ENCODE data around the gene ACACA.

ACACA gene

DNA sequence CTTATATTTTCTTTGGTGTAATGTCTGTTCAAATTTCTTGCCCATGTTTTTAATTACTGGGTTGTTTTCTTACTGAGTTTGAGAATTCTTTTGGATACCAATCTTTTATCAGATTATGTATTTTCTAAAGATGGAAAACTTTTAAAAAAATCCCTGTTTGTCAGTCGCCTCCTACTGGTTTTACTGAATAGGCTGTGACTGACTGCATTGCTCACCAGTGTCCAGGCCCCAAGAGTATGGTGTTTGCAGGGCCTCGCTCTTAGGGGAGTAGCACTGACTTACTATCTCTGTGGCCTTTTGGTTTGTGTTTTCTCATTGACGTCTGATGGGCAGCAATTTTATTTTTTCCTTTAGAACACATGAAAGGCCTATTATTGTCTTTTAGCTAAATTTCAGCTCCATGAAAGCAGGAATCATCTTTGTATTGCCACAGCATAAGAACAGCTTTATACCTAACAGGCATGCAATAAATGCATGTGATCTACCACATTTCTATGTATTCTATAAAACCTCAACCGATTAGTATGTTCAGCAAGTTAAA, 269.5 kb downstream of the ACACA start:
- no peak for DNase-seq (ENCODE audit: low spot score in 2 of 2)
- H3K27me3 Mint-ChIP-seq, result no peaks in the 10 kb centered on the region
- peaks cover 4% of the 10 kb centered on the region for H3K36me3 Mint-ChIP-seq (ENCODE audit: insufficient read depth)
- ATAC-seq (replicated peaks; ENCODE audit: extremely low read depth, poor library complexity, severe bottlenecking), result no peak
- no peak overlapping the region for H3K4me3 Mint-ChIP-seq
- no peaks in the 10 kb centered on the region for H3K4me1 Mint-ChIP-seq
- H3K9me3 Mint-ChIP-seq, result no peaks in the 10 kb centered on the region
- no peak overlapping the region for H3K27ac Mint-ChIP-seq (ENCODE audit: low read depth)

GRCh38 chr17:37135576-37135975, 271.1 kb downstream of the ACACA start:
- no peak for ATAC-seq (replicated peaks; ENCODE audit: extremely low read depth, poor library complexity, severe bottlenecking)
- H3K27me3 Mint-ChIP-seq, result no peaks in the 10 kb centered on the region
- no peak overlapping the region for H3K27ac Mint-ChIP-seq (ENCODE audit: low read depth)
- H3K36me3 Mint-ChIP-seq (ENCODE audit: insufficient read depth), result peaks cover 2% of the 10 kb centered on the region
- no peak for DNase-seq (ENCODE audit: low spot score in 2 of 2)
- no peak overlapping the region for H3K4me3 Mint-ChIP-seq
- H3K4me1 Mint-ChIP-seq, result no peaks in the 10 kb centered on the region
- no peaks in the 10 kb centered on the region for H3K9me3 Mint-ChIP-seq

DNA sequence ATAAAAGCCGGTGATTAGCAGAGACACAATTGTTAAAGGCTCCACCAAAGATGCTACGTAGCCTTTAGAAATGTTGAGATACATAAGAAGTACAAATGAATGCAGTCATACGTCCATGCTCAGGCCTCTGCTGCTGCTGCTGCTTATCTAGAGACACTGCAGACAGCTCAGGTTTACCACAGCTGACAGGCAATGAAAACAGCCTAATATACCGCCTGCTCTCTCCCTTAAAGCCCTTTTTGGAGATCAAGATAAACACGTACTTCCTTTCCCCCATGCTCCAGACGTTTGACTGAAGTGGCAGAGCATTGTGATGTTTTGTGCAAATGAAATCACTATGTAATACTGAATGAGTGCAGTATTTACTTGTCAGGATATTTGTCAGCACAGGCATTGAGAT, 272.6 kb downstream of the ACACA start:
- DNase-seq (ENCODE audit: low spot score in 2 of 2) (no peak), ATAC-seq (replicated peaks; ENCODE audit: extremely low read depth, poor library complexity, severe bottlenecking) (no peak)
- Mint-ChIP-seq H3K27me3 (no peaks in the 10 kb centered on the region), H3K4me1 (no peaks in the 10 kb centered on the region), H3K9me3 (no peaks in the 10 kb centered on the region), H3K36me3 (ENCODE audit: insufficient read depth) (no peaks in the 10 kb centered on the region), H3K4me3 (no peak overlapping the region), H3K27ac (ENCODE audit: low read depth) (no peak overlapping the region)

- DNase-seq (ENCODE audit: low spot score in 2 of 2), result no peak
- no peak for ATAC-seq (replicated peaks; ENCODE audit: extremely low read depth, poor library complexity, severe bottlenecking)
- Mint-ChIP-seq H3K4me1 (no peaks in the 10 kb centered on the region), H3K27ac (ENCODE audit: low read depth) (no peak overlapping the region), H3K9me3 (no peaks in the 10 kb centered on the region), H3K4me3 (no peak overlapping the region), H3K36me3 (ENCODE audit: insufficient read depth) (peaks cover 2% of the 10 kb centered on the region), H3K27me3 (no peaks in the 10 kb centered on the region)
Observed at GRCh38 chr17:37133136-37133535, 273.5 kb downstream of the ACACA start.

DNA sequence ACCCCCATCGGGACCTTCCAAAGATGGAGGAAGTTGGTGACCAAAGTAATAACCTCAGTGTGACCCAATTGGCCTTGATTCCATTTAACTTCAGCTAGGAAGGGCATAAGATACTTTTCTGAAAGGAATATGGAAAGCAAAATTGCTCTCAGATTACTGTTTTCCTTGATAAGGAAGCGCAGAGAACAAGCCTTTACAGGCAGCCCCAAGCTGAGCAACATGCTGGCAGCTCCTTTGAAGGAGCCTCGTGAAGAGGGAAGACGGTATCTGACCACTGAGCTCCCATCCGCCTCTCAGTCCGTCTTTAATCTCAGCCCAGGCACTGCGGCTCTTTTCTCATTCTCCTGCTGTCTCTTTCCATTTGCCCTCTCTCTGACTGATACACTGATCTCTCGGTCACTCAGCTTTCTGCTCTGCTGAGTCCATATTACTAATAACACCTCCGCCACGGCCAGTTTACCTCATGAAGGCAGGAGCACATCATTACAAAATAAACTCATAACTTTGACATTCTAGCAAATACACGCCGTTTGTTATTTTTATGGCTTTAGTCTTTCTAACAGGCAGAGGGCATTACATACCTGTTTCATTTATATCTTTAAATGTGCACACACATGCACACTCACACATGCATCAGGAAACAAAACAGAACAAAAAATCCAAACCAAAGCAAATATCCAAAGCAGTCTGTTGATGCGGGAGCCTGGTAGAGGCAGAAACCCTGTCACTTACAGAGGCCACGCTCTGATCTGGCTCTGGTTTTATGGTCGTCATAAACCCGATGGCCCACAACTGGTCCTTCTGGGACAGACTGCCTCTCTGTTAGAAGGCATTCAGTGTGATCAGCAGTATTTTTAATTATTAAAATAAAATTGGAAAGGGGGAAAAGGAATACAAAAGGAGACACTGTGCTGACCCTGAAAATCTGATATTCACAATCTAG, 274.7 kb downstream of the ACACA start:
- ATAC-seq (replicated peaks; ENCODE audit: extremely low read depth, poor library complexity, severe bottlenecking) (no peak), DNase-seq (ENCODE audit: low spot score in 2 of 2) (no peak)
- Mint-ChIP-seq H3K27ac (ENCODE audit: low read depth) (no peak overlapping the region), H3K4me1 (no peaks in the 10 kb centered on the region), H3K4me3 (no peak overlapping the region), H3K9me3 (no peaks in the 10 kb centered on the region), H3K36me3 (ENCODE audit: insufficient read depth) (peaks cover 7% of the 10 kb centered on the region), H3K27me3 (no peaks in the 10 kb centered on the region)

DNA sequence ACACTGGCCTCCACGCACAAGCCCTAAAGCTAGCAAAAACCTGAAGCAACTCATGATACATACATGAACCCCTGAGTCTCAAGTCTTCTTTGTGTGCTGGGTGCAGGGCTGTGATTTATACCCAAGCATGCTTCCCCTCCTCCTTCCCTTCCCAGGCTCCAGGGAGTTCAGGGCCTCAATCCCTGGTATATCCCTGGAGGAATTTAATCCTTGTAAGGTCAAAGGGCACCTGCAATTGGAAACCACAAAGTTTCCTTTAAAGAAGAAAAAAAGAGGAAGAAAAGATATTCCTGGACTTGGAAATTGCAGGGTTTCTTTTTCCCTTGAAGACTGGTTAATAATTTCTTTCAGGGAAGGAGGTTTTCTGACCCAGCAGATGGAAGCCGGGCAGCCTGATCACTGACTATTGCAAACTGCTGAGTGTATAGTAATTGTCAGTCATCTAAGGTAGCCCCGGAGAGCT, 275.6 kb downstream of the ACACA start:
- H3K4me3 Mint-ChIP-seq, result no peak overlapping the region
- no peak overlapping the region for H3K27ac Mint-ChIP-seq (ENCODE audit: low read depth)
- H3K9me3 Mint-ChIP-seq, result no peaks in the 10 kb centered on the region
- ATAC-seq (replicated peaks; ENCODE audit: extremely low read depth, poor library complexity, severe bottlenecking), result no peak
- no peaks in the 10 kb centered on the region for H3K4me1 Mint-ChIP-seq
- H3K27me3 Mint-ChIP-seq, result no peaks in the 10 kb centered on the region
- DNase-seq (ENCODE audit: low spot score in 2 of 2), result no peak
- peaks cover 7% of the 10 kb centered on the region for H3K36me3 Mint-ChIP-seq (ENCODE audit: insufficient read depth)

- H3K4me3 Mint-ChIP-seq, result no peak overlapping the region
- H3K4me1 Mint-ChIP-seq, result no peaks in the 10 kb centered on the region
- ATAC-seq (replicated peaks; ENCODE audit: extremely low read depth, poor library complexity, severe bottlenecking) (no peak), DNase-seq (ENCODE audit: low spot score in 2 of 2) (no peak)
- no peaks in the 10 kb centered on the region for H3K9me3 Mint-ChIP-seq
- H3K36me3 Mint-ChIP-seq (ENCODE audit: insufficient read depth), result peaks cover 14% of the 10 kb centered on the region
- H3K27me3 Mint-ChIP-seq, result no peaks in the 10 kb centered on the region
- no peak overlapping the region for H3K27ac Mint-ChIP-seq (ENCODE audit: low read depth)
Observed at GRCh38 chr17:37124821-37125173, 281.8 kb downstream of the ACACA start.

DNA sequence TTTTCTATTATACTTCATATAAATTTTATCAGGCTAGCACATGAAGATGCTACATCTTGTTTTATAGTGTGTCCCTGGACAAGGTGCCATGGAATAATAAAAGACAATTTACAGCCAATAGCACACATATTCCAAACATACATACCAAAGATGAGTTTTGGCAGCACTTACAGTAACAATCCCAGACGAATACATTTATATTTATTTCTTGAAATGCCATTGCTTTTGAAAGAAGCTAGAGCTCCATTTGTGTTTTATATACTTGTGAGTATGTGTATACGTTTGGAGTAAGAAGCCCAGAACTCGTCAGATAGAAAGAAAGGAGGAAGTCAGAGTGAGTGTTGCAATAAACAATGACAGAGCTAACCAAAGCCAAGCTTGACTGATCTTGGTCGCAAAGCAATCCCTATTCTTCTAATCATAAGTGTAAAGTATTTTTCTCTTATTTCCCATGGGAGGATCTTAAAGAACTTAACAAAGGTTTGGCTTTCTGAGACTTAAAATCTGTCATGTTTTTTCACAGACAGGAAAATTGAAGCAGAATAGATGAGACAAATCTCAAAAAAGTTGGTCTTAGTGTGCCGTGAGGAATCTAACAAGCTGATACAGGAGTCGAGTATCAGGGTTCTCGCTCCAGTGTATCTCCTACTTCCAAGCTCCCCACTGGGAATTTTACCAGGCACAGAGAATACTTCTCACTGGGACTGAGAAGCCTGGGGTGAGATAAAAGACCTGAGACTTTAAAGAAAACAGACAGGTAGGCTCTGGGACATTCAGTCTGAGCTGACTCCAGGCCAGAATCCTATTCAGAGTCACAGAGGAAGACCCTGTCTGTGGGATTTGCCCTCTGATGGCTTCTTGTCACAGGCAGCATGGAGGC, 282.5 kb downstream of the ACACA start:
- DNase-seq (ENCODE audit: low spot score in 2 of 2) (no peak), ATAC-seq (replicated peaks; ENCODE audit: extremely low read depth, poor library complexity, severe bottlenecking) (no peak)
- no peaks in the 10 kb centered on the region for H3K27me3 Mint-ChIP-seq
- H3K27ac Mint-ChIP-seq (ENCODE audit: low read depth), result no peak overlapping the region
- H3K9me3 Mint-ChIP-seq, result no peaks in the 10 kb centered on the region
- peaks cover 14% of the 10 kb centered on the region for H3K36me3 Mint-ChIP-seq (ENCODE audit: insufficient read depth)
- H3K4me1 Mint-ChIP-seq, result no peaks in the 10 kb centered on the region
- H3K4me3 Mint-ChIP-seq, result no peak overlapping the region

DNA sequence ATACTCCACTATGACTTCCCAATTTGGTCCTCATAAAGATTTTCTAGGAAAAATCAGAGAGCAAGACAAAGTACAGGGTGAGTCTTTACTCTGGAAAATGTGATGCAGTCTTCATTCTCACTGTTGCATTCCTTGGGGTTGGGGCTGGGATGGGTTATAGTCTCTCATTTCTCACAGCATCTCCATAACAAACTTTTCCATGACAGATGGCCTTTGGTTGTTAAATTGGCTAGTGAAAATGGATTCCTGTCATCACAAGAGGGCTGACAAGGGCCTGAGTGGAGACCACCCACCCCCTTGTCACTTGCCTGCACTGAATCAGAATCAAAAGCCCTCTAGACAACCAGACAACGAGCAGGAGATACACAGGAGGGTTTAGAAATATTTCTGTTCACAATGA, 283.2 kb downstream of the ACACA start:
- Mint-ChIP-seq H3K36me3 (ENCODE audit: insufficient read depth) (peaks cover 12% of the 10 kb centered on the region), H3K4me3 (no peak overlapping the region), H3K4me1 (no peaks in the 10 kb centered on the region), H3K9me3 (no peaks in the 10 kb centered on the region), H3K27ac (ENCODE audit: low read depth) (no peak overlapping the region), H3K27me3 (no peaks in the 10 kb centered on the region)
- no peak for DNase-seq (ENCODE audit: low spot score in 2 of 2)
- ATAC-seq (replicated peaks; ENCODE audit: extremely low read depth, poor library complexity, severe bottlenecking), result no peak

- Mint-ChIP-seq H3K4me1 (no peaks in the 10 kb centered on the region), H3K27me3 (no peaks in the 10 kb centered on the region), H3K27ac (ENCODE audit: low read depth) (no peak overlapping the region), H3K36me3 (ENCODE audit: insufficient read depth) (peaks cover 7% of the 10 kb centered on the region), H3K9me3 (no peaks in the 10 kb centered on the region), H3K4me3 (no peak overlapping the region)
- ATAC-seq (replicated peaks; ENCODE audit: extremely low read depth, poor library complexity, severe bottlenecking) (no peak), DNase-seq (ENCODE audit: low spot score in 2 of 2) (no peak)
Observed at GRCh38 chr17:37121616-37122015, 285.0 kb downstream of the ACACA start.

DNA sequence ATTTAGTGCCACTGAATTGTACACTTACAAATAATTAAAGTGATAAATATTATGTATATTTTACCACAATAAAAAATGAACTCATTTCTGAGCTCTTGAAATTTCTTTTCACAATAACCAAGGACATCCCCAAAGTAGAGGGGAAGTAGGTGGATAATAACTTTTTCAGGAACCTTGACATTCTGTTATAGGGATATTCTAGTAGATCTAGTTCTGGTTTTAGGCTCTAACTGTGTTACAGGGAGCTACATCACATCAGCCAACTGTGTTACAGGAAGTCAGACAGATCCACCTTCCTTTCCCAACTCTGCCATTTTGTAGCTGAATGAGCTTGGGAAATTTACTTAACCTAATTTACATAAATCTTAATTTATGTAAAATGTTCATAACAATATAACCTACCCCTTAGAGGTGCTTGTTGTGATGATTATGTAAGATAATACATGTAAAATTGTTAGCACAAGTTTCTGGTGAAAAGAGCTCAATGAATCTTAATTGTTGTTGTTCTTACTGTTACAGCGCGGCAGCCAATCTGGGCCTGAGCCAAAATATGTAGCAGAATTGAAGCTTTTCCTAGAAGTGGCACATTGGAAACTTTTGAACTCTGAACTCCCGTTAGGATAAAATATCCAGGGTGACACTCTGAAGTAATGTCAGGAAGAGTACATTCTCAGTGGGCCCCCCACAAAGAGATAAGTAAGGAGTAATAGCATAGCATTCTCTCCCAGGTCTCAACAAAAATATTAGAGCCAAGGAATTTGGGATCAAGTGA, 288.1 kb downstream of the ACACA start:
- no peak overlapping the region for H3K27ac Mint-ChIP-seq (ENCODE audit: low read depth)
- DNase-seq (ENCODE audit: low spot score in 2 of 2) (no peak), ATAC-seq (replicated peaks; ENCODE audit: extremely low read depth, poor library complexity, severe bottlenecking) (no peak)
- H3K9me3 Mint-ChIP-seq, result no peaks in the 10 kb centered on the region
- H3K36me3 Mint-ChIP-seq (ENCODE audit: insufficient read depth), result peaks cover 7% of the 10 kb centered on the region
- no peaks in the 10 kb centered on the region for H3K4me1 Mint-ChIP-seq
- H3K27me3 Mint-ChIP-seq, result no peaks in the 10 kb centered on the region
- no peak overlapping the region for H3K4me3 Mint-ChIP-seq

All from central memory CD8-positive, alpha-beta T cell (primary cell).